Measurements from ENCODE around the gene WDR45B. TPM values are rescaled to one million over a fixed set of nuclear protein-coding genes. Genes with fewer than 3 reads are reported as not detected.
"Not testable (repeated sequence)": the region's sequence is repeated elsewhere in the genome, so short reads cannot be mapped to it uniquely, and the experiment has no call there.

Gene WDR45B
- total RNA-seq, 1 experiment from 2014 or later, result 96.0 TPM

DNA sequence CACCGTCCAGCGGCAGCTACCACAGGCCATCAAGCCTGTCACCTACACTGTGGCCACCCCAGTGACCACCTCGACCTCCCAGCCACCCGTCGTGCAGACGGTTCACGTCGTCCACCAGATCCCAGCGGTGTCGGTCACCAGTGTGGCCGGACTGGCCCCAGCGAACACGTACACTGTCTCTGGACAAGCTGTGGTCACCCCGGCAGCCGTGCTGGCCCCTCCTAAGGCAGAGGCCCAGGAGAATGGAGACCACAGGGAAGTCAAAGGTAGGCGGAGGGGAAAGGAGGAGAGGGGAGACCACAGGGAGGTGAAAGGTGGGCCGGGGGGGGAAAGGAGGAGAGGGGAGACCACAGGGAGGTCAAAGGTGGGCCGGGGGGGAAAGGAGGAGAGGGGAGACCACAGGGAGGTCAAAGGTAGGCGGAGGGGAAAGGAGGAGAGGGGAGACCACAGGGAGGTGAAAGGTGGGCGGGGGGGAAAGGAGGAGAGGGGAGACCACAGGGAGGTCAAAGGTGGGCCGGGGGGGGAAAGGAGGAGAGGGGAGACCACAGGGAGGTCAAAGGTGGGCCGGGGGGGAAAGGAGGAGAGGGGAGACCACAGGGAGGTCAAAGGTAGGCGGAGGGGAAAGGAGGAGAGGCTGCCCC is 62.2 kb downstream of the WDR45B start:
- DNase-seq (ENCODE audit: low spot score), result not testable (repeated sequence)

DNA sequence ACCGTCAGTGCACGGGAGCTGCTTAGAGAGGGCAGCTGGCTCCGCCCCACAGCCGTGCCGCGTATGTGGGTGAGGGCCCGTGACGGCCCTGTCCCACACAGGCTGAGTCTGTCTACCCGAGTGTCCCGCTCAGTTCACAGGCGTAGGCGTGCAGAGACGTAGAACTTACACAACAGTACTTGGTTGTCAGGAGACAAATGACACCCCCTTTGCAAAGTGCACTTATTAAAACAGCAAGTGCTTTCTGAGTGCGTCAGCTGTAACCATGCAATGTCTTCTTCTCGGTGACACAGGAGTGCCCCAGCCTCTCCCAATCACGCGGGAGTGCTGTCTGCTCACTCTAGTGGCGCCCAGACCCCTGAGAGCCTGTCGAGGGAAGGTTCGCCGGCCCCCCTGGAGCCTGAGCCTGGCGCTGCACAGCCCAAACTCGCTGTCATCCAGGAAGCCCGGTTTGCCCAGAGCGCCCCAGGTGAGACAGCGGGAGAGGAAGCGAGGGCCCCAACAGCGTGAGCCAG is 64.5 kb downstream of the WDR45B start:
- no peak for DNase-seq (ENCODE audit: low spot score)

DNA sequence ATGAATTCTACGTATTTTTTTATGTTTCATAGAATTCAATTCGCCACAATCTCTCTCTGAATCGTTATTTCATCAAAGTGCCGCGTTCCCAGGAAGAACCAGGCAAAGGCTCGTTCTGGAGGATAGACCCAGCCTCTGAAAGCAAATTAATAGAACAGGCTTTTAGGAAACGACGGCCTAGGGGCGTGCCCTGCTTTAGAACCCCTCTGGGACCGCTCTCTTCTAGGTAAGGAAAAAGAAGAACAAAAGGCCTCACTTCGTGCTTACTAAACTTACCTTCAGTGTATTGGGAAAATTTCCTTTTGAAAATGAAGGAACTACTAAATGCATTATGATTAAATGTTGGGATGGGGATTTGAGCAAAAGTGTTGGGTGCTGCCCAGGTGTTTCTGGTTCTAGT is 65.5 kb downstream of the WDR45B start:
- no peak for DNase-seq (ENCODE audit: low spot score)

DNA sequence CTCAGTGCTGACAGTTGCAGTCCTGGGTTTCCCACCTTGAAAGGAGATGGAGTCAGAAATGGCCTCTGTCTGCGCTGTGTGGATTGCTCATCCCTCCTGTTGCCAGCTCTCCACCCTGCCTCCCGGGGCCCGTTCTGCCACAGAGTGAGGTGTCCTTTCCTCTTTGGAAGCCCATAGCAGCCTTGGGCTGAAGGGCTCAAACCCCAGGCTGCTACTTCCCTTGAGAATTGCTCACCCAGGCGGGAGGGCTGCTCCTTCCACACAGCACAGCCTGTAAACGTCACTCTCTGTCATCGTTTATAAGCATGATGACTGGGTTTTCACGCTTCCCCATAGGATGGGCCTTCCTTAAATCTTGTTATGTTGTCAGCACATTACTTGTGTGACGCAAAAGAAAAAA is 66.0 kb downstream of the WDR45B start:
- no peak for DNase-seq (ENCODE audit: low spot score)

DNA sequence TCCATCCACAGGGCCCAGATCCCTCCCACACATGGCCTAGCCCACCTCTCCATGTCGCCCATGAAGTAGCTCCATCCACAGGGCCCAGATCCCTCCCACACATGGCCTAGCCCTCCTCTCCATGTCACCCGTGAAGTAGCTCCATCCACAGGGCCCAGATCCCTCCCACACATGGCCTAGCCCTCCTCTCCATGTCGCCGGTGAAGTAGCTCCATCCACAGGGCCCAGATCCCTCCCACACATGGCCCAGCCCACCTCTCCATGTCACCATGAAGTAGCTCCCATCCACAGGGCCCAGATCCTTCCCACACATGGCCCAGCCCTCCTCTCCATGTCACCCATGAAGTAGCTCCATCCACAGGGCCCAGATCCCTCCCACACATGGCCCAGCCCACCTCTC is 68.3 kb downstream of the WDR45B start:
- DNase-seq (ENCODE audit: low spot score), result not testable (repeated sequence)

DNA sequence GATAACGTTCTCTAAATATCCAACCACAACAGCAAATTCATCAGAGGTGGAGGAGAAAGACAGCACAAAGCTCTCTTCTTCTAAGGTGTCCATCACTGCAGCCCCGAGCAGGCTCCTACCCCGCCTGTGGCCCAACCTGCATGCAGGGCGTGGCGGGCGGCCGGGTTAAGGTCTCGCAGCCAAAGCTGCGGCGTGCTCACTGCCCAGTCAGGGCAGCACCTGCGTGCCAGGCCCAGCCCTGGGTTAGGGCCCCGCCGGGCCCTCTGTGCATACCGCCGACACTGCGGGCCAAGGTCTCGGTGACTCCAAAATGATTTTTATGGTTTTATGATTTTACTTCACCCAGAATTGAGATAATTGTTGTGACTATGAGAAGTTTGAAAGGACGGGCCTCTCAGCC is 70.9 kb downstream of the WDR45B start:
- no peak for DNase-seq (ENCODE audit: low spot score)

DNA sequence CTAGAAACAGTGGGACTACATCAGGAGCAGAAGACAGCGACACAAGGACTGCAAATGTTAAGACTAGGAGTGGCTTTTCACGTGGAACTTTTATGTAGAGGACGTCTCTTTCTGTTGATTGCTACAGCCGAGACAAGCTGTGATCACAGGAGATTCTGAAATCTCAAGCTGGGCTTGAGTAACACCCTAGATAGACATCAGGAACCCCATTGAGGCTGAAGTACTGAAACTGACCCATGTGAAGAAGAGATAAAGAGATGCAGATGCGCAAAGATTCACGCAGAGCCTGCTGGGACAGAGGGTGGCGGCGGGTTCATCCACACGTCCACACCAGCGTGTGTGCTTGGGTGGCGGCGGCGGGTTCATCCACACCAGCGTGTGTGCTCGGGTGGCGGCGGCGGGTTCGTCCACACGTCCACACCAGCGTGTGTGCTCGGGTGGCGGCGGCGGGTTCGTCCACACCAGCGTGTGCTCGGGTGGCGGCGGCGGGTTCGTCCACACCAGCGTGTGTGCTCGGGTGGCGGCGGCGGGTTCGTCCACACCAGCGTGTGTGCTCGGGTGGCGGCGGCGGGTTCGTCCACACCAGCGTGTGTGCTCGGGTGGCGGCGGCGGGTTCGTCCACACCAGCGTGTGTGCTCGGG is 72.5 kb downstream of the WDR45B start:
- not testable (repeated sequence) for DNase-seq (ENCODE audit: low spot score)

DNA sequence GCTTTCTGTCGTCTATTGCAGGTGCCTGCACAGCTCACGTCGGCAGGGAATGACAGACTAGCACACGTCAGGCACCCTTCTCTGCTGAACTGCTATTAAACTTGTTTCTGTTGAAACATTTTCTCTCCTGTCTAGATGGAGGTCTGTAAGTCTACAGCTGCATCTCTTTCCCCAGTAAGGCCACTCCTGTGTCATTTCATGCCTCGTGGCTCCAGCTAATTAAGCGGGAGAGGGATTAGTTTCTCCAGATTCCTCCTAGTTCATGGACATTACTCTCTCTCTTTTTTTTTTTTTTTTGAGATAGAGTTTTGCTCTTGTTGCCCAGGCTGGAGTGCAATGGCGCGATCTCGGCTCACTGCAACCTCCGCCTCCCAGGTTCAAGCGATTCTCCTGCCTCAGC is 74.2 kb downstream of the WDR45B start:
- no peak for DNase-seq (ENCODE audit: low spot score)

DNA sequence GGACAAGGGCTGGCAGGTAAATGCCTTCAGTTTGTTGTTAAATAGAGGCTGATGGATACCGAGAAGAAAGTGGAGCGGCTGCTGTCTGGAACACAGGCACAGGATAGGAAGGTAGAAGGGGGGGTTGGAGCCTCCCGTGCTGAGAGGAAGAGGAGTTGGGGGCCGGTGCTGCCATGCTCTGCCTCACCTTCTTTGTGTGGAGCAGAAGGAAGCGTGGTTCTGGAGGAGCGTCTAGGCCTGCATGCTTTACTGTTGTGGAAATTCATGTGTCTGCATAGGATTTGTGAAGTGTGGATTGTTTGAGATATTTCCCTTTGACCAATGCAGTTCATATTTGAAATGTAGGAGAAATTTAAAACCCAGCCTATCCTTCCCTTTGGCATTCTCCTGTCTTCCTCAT is 76.4 kb downstream of the WDR45B start:
- no peak for DNase-seq (ENCODE audit: low spot score)

DNA sequence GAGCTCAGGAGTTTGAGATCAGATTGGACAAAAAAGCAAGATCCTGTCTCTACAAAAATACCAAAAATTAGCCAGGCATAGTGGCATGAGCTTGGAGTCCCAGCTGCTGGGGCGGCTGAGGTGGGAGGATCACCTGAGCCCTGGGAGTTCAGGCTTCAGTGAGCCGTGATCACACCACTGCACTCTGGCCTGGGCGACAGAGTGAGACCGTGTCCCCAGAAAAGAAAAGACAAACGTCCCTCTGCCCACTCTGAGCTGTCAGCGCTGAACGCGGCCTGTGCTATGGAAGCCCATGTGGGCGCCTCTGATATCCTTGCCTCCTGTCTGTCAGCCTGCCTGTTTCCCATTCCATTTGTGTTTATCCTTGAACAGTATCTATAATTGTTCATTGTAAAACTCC is 78.0 kb downstream of the WDR45B start:
- no peak for DNase-seq (ENCODE audit: low spot score)

DNA sequence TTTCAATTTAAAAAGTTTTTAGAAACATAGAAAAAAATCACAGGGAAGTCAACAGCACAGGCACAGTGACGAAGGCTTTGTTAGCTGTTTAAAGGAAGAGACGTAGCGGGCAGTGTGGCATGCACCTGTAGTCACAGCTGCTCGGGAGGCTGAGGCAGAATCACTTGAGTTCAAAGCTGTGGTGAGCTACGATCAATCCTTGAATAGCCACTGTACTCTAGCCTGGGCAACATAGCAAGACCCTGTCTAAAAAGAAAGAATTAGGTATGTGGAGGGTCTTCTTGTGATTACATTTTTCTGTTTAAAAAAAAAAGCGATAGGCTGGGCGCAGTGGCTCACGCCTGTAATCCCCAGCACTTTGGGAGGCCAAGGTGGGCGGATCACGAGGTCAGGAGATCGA is 78.6 kb downstream of the WDR45B start:
- no peak for DNase-seq (ENCODE audit: low spot score)

DNA sequence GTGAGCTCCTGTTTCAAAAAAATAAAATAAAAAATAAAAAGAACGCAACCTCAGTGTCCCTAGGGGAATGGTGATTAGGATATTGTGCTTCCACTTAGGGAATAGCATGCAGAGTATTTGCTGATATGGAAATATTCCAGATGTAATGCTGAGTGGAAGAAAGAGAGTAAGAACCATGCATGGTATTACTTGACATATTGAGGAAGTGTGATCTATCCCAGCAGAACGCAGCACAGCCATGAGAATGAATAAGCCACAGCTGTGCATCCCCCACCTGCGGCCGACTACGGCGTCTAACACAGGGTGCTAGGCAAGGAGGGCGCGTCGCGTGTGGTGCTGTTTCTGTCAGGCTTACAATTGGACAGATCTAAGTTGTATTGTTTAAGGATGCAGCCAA is 79.2 kb downstream of the WDR45B start:
- DNase-seq (ENCODE audit: low spot score), result no peak

DNA sequence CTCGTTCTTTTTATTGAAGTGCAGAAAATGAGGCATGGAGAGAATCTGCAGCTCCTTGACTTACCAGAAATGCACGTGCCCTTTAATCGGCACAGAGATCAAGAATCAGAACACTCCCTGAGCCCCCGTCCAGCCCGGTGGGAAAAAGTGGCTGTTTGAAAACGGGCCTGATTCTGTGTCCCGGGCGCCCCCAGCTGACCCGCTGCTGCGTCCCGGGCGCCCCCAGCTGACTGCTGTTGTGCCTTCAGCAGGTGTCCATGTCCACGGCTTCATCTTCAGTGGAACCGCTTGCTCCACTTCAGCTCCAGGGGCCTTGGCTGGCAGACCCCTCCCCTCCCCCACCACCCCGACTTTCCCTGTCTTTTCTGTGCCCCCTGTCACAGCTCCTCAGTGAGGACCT is 81.0 kb downstream of the WDR45B start:
- no peak for DNase-seq (ENCODE audit: low spot score)

DNA sequence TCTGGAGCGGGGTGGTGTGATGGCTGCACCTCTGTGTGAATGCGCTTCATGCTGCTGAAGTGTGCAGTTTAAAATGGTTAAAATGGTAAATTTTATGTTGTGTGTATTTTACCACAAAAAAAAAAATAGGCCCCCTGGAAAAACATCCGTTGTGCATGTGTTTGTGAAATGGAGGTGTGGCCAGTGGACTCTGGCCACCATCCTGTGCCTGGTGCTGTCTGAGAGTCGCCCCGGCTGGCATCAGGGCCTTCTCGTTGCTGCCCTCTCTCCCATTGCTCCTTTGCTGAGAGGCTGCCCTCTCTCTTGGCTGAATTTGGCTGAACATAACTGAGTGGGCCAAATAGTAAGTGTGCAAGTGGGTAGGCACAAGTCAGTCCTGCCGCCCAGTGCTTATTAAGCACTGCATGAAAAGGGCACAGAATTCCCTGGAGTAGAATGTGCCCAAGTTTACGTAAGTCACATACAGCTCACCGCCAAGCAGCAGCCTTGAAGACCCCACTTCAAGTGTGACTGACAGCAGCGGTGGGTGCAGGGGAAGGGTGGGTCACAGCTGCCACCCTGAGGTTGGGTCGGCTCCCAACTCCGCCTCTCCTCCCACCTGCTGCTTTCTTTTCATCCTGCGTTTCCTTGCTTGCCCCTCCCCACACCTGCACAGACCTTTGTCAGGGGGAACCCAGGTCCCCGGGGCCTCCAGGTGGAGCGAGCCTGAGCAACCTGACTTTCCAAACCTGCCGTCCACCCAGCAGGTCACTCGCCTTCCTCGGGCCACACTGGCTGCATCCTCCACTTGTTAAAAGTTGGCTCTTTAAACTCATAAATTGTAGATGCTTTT is 81.9 kb downstream of the WDR45B start:
- DNase-seq (ENCODE audit: low spot score), result no peak

DNA sequence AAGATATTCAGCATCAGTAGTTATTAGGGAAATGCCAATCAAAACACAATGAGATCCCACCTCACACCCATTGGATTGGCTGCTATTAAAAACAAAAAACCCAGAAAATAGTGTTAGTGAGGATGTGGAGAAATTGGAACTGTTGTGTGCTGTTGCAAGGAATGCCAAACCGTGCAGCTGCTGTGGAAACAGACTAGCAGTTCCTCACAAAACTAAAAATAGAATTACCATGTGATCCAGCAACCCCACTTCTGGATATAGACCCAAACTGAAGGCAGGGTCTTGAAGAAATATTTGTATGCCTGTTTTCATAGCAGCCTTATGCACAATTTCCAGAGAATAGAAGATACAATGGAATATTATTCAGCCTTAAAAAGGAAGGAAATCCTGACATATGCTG is 82.7 kb downstream of the WDR45B start:
- no peak for DNase-seq (ENCODE audit: low spot score)

Other genes starting within 250 kb of the WDR45B start
- 8.7 and 10.5 TPM in 2 replicates for gene HEXD, start 230.1 kb downstream of the WDR45B start, total RNA-seq (2014; rRNA removed; shearing (Covaris generic))
- 38.7 and 41.0 TPM in 2 replicates for gene OGFOD3, start 229.9 kb downstream of the WDR45B start, total RNA-seq (2014; rRNA removed; shearing (Covaris generic))
- gene CYBC1, start 197.7 kb downstream of the WDR45B start, total RNA-seq (2014; rRNA removed; shearing (Covaris generic)), result 56.7 and 121 TPM in 2 replicates
- gene NARF, start 189.7 kb downstream of the WDR45B start, total RNA-seq (2014; rRNA removed; shearing (Covaris generic)), result 55.7 and 59.0 TPM in 2 replicates
- 33.6 and 37.0 TPM in 2 replicates for gene FOXK2, start 128.7 kb downstream of the WDR45B start, total RNA-seq (2014; rRNA removed; shearing (Covaris generic))
- gene RAB40B, start 50.3 kb upstream of the WDR45B start, total RNA-seq (2014; rRNA removed; shearing (Covaris generic)), result 9.9 and 15.0 TPM in 2 replicates
- gene FN3KRP, start 68.3 kb upstream of the WDR45B start, total RNA-seq (2014; rRNA removed; shearing (Covaris generic)), result 50.0 and 54.4 TPM in 2 replicates
- gene FN3K, start 87.2 kb upstream of the WDR45B start, total RNA-seq (2014; rRNA removed; shearing (Covaris generic)), result 2.1 and 2.9 TPM in 2 replicates
- 29.8 and 38.7 TPM in 2 replicates for gene TBCD, start 103.6 kb upstream of the WDR45B start, total RNA-seq (2014; rRNA removed; shearing (Covaris generic))
- gene ZNF750, start 191.6 kb upstream of the WDR45B start, total RNA-seq (2014; rRNA removed; shearing (Covaris generic)), result not detected in 2 replicates